H1 (cell line): Measurements from ENCODE around the gene PDYN. TPM values are rescaled to one million over a fixed set of nuclear protein-coding genes. Genes with fewer than 3 reads are reported as not detected.

Experiments
- BCL11A ChIP-seq, 2 experiments: IDR thresholded peaks; one replicate each; pipeline ENCODE4 v1.6.1; 2011; ENCODE audit warnings: low read depth in 2 of 2, low read length in 2 of 2, mild to moderate bottlenecking in 2 of 2
- BRCA1 ChIP-seq: IDR thresholded peaks from 2 replicates; pipeline ENCODE4 v1.6.1; 2012; ENCODE audit warnings: low read depth, low read length, improper control_type of control experiment
- CHD7 ChIP-seq: fragments of 300-600 bp; sonication (generic); IDR thresholded peaks from 2 replicates; pipeline ENCODE4 v1.7.1; 2012; ENCODE audit warnings: low read length, moderate library complexity, mild to moderate bottlenecking, inconsistent platforms; ENCODE audit not compliant: insufficient replicate concordance
- EZH2 ChIP-seq: fragments of 200-600 bp; sonication (generic); IDR thresholded peaks from 2 replicates; pipeline ENCODE4 v1.7.1; 2012; ENCODE audit warnings: low read depth, mild to moderate bottlenecking, moderate library complexity, low read length, inconsistent platforms; ENCODE audit not compliant: severe bottlenecking
- MAX ChIP-seq: IDR thresholded peaks from 2 replicates; pipeline ENCODE4 v1.6.1; 2012; ENCODE audit warnings: inconsistent platforms
- SAP30 ChIP-seq: fragments of 300-600 bp; sonication (generic); IDR thresholded peaks from 2 replicates; pipeline ENCODE4 v1.7.1; 2012; ENCODE audit warnings: low read length, moderate library complexity, mild to moderate bottlenecking, inconsistent platforms; ENCODE audit not compliant: insufficient read depth, insufficient replicate concordance
- SIN3A ChIP-seq, 2 experiments: IDR thresholded peaks in 1 of 2; conservative IDR thresholded peaks in 1 of 2; 2 replicates each; pipeline ENCODE4 v1.6.1; 2011 to 2012; ENCODE audit warnings: low read length in 2 of 2, improper control_type of control experiment in 1 of 2, low read depth in 1 of 2, mild to moderate bottlenecking in 1 of 2
- polyA plus RNA-seq, 7 experiments: library from polyadenylated mRNA; depleted of rRNA in 3 of 7; stranded (reverse) in 5 of 7; unstranded in 2 of 7; fragments of >200 nt in 5 of 7; fragments of 200-250 nt in 2 of 7; gene quantifications; 1 replicate in 5 of 7; 2 replicates in 1 of 7; 4 replicates in 1 of 7; pipeline versions ENCODE4 v1.2.1 to v1.2.3, GENCODE V29; 2011 to 2013; ENCODE audit warnings: missing spikeins in 2 of 7, mixed read lengths in 2 of 7
- total RNA-seq: library from RNA; stranded (reverse); fragmentation: NEBNext Ultra II Directional; extraction: Animal tissue kit (Norgen Biotek cat#: 25700); gene quantifications from 2 replicates; pipeline ENCODE4 v1.2.1, GENCODE V29; 2021

PDYN gene
- total and polyA plus RNA-seq, 2 of the 8 experiments (the other 6 are each of a cell fraction or from before 2014, with no cell fraction given) = 0.54 to 0.60 TPM

- TF ChIP-seq CHD7 (no peak), BRCA1 (no peak), SIN3A (conservative IDR thresholded peaks at IDR 0.05 in 1 of 2, IDR thresholded peaks at IDR 0.05 in 1 of 2; ENCODE audit: low read depth in 1 of 2, low read length in 2 of 2) (no peak), BCL11A (IDR thresholded peaks at IDR 0.05; ENCODE audit: low read depth in 2 of 2, low read length in 2 of 2) (no peak), MAX (no peak), SAP30 (no peak), EZH2 (no peak)
These were observed 16.7 kb upstream of the PDYN start (continued) for GRCh38 chr20:2010533-2010932.
